Middle frontal gyrus (tissue), 1 donor: ENCODE data around the gene CABLES2.

Source experiments
- DNase-seq: peaks from one replicate; pipeline ENCODE4 v3.0.0-alpha.2; 2015; ENCODE audit warnings: low spot score; ENCODE audit errors: extremely low spot score

Gene CABLES2

DNA sequence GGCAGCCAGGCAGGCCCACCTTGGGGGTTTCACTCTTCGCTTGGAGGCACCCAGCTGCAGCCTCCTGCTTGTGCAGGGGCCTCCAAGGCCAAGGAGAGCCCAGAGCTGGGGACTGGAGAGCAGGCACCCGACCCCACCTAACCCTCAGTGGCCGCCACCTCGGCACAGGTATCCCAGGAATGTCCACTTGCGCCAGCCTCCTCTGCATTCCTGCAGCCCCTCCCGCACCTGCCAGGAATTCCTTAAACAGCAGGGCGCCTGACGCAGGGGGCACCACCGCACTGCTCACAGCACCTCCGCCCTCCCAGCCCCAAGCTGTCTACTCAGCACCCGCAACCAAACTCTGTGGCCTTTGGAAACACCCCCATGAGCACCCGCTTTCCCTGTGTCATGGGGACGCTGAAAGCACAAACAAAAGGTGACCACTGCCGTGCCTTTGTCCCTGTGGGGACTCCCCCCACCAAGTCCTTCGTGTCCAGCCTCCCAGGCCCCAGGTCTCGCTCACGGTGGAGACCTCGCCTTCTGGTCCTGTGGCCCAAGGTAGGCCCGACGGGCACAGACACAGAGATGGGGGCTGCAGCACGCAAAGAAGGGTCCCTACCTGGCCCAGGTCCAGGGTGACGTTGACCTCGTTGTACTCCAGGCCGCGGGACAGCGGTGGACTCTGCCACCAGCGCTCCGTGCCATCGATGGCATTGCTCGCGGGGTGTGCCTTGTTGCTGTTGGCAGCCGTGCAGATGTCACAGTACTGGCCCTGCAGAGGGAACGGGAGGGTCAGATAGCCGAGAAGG lies 45.1 kb downstream of the CABLES2 start:
- no peak for DNase-seq

DNA sequence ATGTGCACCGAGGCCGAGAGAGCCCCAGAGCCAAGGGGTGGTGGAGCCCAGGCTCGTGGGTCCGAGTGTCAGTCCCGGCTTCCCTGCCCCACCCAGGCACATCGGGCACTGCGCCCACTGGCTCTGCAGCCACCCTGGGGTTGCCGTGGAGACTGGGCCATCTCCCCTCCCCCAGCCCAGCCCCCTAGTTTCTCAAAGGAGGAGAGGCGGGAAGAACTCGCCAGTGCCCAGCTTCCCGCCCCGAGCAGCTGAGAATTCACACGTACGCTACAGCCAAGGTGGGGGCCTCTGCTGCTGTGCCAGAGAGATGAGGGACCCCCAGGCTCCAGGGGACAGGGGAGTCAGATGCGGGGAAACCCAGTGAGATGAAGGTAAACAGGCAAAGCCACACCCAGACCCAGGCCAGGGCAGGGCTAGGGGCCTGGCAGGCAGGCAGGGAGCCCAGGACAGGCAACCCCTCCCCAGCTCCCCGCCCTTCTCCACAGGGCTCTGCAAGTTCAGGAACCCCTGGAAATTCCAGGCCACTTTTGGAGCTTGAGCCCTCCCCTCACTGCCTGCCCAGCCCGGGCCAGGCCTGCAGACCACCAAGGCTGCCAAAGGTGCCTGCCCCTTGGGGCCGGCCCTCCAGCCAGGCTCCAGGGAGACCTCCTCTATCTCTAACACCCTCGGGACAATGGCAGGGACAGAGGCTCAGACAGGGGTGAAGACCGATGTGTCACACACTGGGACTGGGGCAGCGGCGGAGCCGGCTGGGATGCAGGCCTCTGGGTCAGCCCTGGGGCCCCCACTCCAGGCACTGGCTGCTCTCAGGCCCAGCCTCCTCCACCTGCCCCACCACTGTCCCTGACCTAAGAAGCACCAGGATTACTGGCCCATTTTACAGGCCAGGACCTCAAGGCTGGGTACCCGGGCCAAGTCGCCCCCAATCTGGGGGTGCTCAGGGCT lies 46.0 kb downstream of the CABLES2 start:
- DNase-seq = no peak

DNA sequence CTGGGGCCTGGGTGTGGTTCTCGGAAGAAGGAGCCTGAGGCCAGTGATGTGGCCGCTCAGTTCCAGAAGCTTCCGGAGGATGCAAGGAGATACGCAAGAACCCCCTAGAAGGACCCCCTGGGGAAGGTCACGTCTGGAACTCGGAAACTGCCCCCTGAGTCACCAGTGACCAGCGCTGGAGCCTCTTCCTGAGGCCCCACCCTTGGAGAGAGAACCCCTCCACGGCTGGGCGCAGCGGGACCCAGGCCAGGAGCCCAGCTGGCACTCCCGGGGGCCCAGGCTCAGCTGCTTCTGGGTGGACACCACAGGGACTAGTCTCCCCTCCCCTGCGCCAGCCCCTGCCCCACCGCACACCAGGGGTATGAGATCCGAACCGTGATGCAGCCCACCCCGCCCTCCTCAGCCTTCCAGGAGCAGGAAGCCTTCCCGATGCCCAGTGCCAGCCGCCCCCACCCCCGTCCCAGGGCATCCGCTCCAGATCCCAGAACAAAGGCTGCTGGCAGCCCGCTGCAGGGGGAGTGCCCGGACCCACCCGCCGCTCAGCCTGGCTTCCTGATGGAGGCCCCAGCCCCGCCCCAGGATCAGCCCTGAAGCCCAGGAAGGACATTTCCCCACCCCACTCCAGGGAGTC lies 47.5 kb downstream of the CABLES2 start:
- no peak for DNase-seq

DNA sequence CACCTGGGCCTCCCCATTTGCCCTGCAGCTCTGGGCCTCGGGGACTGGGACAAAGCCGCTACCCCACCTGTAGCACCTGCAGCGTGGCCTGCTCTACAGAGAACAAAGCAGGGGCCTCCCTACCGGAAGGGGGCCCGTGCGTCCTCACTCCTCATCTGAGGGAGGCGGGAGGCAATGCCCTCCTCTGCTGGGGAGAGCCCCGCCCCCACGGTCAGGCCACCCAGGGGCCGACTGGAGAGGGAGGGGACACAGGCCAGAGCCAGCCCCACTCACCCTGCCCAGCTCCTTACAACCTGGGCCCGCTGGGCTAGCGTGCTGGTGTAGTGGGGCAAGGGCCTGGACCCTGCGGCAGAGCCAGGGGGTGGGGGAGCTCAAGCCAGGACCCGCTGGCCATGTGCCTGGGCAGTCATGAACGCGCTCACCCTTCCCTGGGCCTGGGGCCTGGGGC lies 48.0 kb downstream of the CABLES2 start:
- no peak for DNase-seq

DNA sequence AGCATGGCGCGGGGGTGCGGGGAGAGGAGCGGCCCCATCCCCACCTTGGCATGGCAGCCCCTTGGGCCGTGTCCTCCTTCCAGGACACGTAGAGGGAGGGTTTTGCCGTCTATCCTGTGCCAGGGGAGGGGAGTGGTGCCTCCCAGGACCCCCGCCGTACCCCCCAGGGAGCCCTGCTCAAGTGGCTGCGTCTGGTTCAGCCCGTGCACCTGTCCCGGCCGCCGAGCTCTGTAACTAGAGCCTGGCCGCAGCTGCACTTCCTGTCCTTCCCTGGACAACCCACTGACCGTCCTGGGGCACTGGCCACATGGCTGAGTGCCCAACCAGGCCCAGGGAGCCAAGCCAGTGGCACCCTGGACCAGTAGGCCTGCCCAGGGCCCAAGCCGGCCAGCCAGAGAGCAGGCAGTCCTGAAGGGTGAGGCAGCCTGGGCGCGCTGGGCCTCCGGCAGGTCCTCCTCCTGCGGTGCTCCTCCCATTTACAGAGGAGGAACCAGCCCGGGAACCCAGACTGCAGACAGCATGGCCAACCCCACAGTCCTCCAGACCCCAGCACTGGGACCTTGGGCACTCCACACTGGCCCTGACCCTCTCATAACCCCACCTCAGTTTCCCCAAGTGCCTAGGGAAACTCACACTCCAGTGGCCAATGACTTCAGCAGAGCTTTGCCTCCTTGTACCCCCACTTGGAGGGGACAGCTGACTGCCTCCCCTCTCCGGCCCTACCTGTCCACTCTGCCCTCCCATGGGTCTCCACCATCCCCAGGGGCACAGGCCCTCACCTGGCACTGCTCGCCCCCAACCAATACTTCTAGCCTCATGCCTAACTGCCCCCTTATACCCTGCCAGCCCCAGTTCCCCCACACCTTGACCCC lies 48.7 kb downstream of the CABLES2 start:
- DNase-seq = no peak

DNA sequence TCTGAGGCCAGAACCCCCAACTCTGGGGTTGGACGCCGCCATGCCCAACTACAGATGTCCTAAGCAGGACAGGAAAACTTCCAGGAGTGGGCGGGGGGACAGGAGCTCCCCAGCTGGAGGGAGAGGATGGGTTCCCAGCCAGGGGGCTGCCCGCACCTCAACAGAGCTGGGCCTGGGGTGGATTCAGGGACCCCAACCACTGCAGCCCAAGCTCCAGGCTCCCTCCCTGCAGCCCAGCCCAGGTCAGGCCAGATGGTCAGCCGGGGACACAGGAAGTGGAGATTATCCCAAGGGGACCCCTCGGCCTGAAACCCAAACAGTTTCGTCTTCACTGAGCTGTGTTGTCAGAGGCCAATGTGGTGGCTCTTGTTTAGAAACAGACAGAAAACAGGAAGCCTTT lies 49.4 kb downstream of the CABLES2 start:
- DNase-seq = no peak

DNA sequence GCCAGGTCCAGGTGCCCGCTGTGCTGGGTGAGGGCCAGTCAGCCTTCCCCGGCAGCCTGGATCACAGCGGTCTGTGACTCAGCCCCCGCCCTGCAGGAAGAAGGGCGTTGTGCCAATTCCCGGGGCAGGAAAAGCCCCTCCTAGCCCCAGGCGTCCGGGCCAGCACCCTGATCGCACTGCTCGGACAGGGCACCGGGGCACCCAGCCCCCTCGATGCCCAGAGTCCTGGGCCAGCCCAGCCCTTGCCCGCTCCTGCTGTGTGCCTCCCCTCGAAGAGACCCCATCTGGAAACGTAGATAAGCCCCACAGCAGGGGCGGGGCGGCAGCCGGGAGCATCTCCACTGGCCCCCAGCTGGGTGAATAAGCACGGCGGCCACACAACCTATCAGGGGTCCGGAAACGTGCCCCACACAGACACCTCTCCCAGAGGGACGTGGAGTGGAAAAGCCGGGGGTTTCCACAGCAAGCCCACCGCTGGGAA lies 49.9 kb downstream of the CABLES2 start:
- DNase-seq = no peak

DNA sequence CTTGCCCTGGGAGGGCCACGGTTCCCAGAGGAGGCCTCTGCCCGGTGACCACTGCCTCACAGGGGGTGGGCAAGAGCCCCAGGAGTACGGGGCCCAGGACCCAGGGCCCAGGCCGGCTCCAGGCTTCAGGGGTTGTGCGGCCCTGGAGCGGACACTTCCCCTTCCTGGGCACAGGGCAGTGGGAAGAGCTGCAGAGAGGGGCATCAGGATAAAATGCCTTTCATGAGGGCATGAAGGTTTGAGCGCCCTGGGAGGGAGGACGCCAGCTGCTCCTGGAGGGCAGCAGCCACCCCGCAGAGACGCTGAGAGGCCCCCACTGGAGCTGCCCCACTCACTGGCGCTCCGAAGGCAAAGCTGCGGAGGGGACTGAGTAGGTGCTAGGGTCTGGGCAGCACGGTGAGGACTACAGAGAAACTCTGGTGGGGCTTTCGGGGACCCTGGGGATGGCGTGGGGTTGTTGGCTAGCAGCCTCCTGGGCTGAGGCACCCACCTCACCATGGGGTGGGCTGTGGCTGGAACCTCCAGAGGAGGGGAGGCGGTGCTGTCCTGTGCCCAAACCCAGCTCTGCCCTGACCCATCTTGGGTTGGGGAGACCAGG lies 50.4 kb downstream of the CABLES2 start:
- no peak for DNase-seq

DNA sequence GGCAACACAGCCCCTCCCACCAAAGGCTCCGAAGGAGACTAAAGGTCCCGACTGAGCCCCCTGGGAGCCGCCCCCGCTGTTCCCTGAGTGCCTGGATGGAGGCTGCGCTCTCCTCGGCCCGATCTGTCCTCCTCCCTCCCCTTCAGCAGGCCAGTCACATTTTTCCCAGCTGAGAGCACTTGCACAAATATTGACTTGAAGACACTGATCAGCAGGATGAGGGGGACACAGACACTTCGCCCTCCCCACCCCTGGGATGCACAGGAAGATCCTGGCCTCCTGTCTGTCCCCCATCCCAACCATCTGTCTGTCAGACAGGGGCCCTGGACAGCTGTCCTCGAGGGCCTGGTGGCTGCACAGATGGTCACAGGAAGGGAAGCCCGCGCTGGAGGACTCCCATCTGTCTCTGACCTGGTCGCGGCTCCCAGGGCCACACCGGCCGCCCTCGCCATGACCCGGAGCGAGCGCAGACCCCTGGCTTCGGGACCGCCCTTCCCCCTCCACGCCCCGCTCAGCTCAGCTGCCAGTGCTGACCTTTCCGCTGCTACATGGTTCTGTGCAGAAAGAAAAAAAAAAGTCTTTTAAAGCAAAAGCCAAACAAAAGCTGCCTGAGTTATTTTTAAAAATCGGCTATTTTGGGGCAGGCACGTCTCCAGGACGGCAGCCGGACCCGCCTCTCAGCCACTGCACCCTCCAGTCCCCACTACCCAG lies 51.1 kb downstream of the CABLES2 start:
- no peak for DNase-seq

DNA sequence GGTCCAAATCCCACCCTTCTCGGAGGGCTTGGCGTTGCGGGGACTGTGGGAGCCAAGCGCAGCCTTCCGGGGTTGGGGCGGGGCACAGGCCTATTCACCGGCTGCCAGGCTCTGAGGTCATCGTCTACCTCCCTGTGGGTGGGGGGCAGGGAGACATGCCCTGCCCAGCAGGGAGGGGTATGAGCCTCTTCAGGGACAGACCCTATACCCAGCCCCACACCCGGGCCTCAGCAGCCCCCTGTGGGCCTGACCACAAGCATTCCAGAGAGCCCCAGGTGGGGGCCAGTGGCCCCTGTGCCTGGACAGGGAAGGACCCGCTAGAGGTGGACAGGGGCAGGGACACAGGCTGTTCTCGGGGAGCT lies 51.6 kb downstream of the CABLES2 start:
- DNase-seq = no peak

DNA sequence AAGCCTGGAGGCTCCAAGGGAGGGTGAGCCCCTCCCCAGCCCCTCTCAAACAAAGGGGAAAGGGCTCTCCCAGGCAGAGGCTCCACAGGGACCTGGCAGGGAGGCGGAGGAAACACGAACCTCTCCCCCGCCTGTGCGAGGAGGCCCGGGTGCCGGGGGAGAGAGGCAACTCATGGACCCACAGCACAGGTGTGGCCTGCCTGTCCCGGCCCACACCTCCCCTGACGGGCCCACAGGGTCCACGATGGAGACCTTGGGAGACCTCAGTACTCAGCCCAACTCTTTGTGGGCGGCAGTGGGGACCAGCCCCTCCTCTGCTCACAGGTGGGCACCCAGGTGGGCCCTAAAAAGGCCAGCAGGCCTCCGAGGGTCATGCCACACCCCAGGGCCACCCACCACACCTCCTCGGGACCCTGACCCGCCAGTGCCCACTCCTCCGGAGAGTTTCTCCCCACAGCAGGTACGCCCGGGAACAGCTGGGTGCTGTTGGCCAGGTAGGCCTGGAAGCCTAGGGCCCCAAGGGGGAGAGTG lies 52.2 kb downstream of the CABLES2 start:
- DNase-seq = no peak

DNA sequence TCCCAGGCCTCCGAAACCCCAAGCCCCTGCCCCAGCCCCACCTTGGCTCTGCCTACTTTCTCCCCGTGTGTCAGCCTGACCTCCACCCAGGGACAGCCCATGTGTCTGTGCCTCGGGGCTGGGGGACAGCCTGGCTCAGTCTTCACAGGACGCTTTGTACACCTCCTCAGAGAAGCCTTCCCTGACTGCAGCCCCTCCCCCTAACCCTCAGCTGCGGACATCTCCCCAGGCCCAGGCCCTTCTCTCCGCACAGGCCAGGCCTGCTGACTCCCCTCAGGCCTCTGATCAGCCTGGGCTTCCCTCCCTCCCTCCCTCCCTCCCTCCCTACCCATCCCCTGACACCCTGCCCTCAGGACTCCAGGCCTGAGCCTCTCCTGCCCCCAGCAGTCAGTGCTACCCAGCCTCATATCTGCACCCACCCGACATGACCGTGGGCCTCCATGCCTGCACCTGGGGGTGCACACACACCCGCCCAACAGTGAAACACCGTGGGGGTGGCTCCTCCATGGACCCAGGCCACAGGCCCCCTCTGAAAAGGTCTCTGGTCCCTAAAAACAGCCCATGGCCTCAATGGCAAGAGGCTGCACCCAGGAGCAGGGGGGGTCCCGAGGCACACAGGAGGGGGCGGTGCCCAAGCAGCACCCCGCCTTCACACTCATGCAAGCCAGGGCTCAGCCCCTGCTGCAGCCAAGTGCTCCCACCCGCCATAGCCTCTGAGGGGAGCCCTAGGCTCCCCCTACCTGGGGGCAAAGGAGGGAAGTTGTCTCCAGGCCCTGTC lies 52.9 kb downstream of the CABLES2 start:
- no peak for DNase-seq

DNA sequence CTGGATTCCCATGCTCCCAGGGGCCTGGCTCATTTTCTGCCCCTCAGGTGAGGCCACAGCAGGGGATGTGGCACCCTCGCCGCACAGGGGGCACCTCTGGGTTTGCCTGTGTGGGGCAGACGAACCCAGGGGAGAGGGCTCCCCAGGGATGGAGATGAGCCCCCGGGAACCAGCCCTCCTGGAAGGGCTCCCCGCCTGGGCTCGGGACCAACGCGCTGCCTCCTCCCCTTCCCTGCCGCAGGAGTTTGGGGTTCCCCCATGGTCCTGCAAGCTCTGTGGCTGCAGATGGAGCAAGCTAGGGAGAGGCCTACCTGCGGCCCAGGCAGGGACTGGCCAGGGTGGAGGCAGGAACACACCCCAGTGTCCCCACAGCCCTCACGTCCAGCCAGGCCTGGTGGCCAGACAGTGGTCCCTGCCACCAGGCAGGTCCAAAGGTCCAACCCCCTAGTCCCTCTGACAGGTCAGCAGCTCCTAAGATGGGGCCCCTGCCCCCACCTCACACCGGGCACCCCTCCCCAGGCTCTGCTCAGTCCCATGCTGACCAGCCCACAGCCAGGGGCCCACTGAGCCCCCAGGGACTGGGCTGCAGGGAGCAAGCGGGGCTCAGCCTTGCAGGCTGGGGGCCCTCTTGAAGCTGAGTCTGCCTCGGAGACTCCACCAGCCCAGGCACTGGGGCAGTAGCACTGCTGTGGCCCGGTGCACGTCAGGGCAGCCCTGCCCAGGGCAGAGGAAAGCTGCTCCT lies 53.6 kb downstream of the CABLES2 start:
- no peak for DNase-seq

DNA sequence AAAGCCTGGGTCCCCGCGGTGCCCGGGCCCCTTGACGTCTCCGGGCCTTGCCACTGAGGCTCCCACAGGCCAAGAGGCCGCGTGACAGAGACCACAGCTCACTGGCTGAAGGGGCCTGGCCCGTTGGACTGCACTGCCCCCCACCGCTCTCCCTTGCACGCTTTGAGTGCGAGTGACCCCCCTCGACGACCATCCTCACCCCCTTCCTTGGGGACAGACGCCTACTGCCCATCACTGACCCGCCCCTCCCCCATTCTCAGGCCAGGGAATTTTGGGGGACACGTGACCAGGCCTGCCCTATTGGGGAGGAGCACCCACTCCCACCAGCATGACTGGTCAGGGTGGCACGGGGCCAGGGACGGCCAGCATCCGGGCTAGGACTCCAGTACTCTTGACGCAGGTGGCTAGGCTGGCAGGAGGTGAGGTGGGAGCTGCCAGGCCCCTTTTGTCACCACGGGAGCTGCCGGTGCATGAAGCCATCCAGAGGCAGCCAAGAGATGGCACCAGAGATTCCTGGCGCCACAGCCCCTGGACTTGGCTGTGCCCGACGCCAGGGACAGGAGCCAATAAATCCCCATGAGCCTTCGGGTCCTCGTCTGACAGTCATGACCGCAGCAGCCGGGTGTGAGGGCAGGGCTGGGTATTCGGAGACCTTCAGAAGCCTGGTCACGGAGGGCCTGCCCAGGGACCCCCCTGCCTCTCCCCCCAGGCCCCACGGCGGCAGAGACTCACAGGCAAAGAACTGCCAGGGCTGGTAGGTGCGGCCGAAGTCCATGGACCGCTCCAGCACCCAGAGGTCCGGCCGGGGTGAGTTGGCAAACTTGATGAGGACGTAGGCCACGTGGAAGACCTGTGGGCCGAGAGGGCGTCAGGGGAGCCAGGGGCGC lies 54.4 kb downstream of the CABLES2 start:
- DNase-seq = peak; percentile 46

DNA sequence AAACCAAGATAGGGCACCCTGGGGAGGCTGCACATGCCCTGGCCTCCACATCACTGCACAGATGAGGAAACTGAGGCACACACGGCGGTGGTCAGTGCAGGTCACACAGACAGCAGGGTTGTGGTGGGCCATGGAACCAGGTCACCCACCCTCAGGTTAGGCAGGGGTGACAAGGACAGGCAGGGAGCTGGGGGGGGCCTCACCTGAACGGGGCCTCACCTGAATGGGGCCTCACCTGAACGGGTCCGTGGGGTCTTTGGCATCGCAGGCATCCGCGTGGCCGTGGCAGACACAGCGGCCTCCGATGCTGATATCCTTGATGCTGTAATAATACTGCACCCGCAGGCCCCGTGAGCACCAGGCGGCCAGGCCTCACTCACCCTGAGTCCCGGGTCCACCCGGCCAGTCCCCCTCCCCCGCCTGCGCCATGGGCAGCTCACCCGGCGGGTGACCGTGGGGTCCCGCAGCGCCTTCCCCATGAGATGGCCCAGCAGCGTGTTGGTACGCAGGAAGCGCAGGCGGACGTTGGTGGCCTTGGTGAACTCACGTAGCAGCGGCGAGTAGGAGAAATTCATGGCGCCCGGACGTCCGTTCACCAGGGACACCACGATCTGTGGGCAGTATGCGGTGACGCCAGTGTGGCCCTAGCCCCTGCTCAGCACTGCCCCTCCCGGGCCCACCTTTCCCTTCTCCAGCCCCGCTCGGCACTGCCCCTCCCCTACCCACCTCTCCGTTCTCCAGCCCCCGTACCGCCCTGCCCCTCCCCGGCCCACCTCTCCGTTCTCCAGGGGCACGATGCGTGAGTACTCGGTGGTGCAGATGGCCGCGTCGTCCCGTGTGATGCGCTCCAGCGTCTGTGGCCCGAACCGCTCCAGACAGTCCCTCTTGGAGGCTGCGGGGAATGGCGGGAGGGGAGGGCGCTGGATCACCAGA lies 55.4 kb downstream of the CABLES2 start:
- DNase-seq = no peak
